ENCODE data around the gene CTNND1. TPM values are rescaled to one million over a fixed set of nuclear protein-coding genes. Genes with fewer than 3 reads are reported as not detected.

The CTNND1 gene
- total and polyA plus RNA-seq, 2 donors from 2014 or later, result 52.7 to 272 TPM

GRCh38 chr11:57745206-57745605 is 16.4 kb upstream of the CTNND1 start:
- DNase-seq, result no peak
- Histone ChIP-seq H3K4me3 (ENCODE audit: low read length in 3 of 3) (no peak overlapping the region), H3K9me3 (ENCODE audit: control insufficient read depth in 2 of 3, insufficient read depth in 1 of 3, low read length in 3 of 3) (no peaks in the 10 kb centered on the region), H3K4me1 (ENCODE audit: control insufficient read depth in 2 of 3, insufficient read depth in 2 of 3, low read depth in 1 of 3, low read length in 3 of 3) (peaks cover 2 to 14% (median 13%) of the 10 kb centered on the region in 3 donors), H3K9ac (ENCODE audit: low read length in 3 of 3) (no peak overlapping the region), H3K27me3 (ENCODE audit: control insufficient read depth, insufficient read depth, low read length) (no peaks in the 10 kb centered on the region), H3K27ac (ENCODE audit: low read depth in 2 of 2, low read length in 2 of 2) (no peak overlapping the region), H3K36me3 (ENCODE audit: control insufficient read depth in 2 of 3, insufficient read depth in 3 of 3, low read length in 3 of 3) (peaks cover 4 to 20% (median 13%) of the 10 kb centered on the region in 3 donors)
- no peak for TF ChIP-seq CTCF (IDR thresholded peaks at IDR 0.05; ENCODE audit: borderline replicate concordance, extremely low read depth, insufficient read depth)
- FAIRE-seq, result no peak
- intact Hi-C loops (cut with DNase I), result no loop called here

DNA sequence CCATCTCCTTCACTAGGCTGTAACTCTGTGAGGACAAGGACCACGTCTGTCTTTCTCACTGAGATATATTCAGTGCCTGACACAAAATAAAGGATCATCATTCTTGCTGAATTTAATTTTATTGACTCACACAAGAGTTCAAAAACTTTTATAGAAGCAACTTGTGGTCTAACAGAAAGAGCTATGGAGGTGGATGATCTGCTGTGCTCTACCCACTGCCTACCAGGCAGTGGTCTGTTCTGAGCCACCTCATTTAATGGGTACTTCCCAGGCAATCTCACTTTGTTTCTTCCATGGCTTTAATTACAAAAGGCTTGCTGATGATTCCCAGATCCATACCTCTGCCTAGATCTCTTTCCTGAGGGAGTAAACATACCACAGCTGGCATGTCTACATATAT is 14.7 kb upstream of the CTNND1 start:
- Histone ChIP-seq H3K4me1 (ENCODE audit: control insufficient read depth in 2 of 3, insufficient read depth in 2 of 3, low read depth in 1 of 3, low read length in 3 of 3) (peaks cover 2 to 14% (median 13%) of the 10 kb centered on the region in 3 donors), H3K9me3 (ENCODE audit: control insufficient read depth in 2 of 3, insufficient read depth in 1 of 3, low read length in 3 of 3) (no peaks in the 10 kb centered on the region), H3K36me3 (ENCODE audit: control insufficient read depth in 2 of 3, insufficient read depth in 3 of 3, low read length in 3 of 3) (peaks cover 4 to 20% (median 13%) of the 10 kb centered on the region in 3 donors), H3K27ac (ENCODE audit: low read depth in 2 of 2, low read length in 2 of 2) (no peak overlapping the region), H3K27me3 (ENCODE audit: control insufficient read depth, insufficient read depth, low read length) (no peaks in the 10 kb centered on the region), H3K9ac (ENCODE audit: low read length in 3 of 3) (no peak overlapping the region), H3K4me3 (ENCODE audit: low read length in 3 of 3) (no peak overlapping the region)
- no peak for DNase-seq
- no peak for FAIRE-seq
- intact Hi-C loops (cut with DNase I), result no loop called here
- TF ChIP-seq CTCF (IDR thresholded peaks at IDR 0.05; ENCODE audit: borderline replicate concordance, extremely low read depth, insufficient read depth), result no peak

DNA sequence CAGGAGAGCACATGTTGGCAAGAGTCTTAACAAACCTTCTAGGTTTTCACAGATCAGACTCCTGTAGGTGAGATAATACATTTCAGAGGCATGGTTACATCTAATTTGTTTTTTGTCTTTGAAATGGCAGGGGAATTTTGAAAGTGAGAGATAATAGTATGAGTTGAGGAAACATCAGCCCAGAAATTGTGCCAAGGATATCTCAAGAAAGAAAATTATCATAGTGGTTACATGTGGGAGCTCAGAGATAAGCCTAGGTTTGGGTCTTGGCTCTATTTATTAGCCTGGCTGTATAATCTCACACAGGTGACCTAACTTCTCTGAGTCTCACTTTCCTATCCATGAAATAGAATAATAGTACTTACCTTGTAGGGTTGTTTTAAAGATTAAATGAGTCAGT is 10.4 kb upstream of the CTNND1 start:
- no peak overlapping the region for H3K9ac ChIP-seq (ENCODE audit: low read length in 3 of 3)
- H3K9me3 ChIP-seq (ENCODE audit: control insufficient read depth in 2 of 3, insufficient read depth in 1 of 3, low read length in 3 of 3), result no peaks in the 10 kb centered on the region
- no peaks in the 10 kb centered on the region for H3K36me3 ChIP-seq (ENCODE audit: control insufficient read depth in 2 of 3, insufficient read depth in 3 of 3, low read length in 3 of 3)
- no peaks in the 10 kb centered on the region for H3K27me3 ChIP-seq (ENCODE audit: control insufficient read depth, insufficient read depth, low read length)
- DNase-seq, result no peak
- intact Hi-C loops (cut with DNase I), result no loop called here
- FAIRE-seq, result no peak
- no peak overlapping the region for H3K4me3 ChIP-seq (ENCODE audit: low read length in 3 of 3)
- H3K4me1 ChIP-seq (ENCODE audit: control insufficient read depth in 2 of 3, insufficient read depth in 2 of 3, low read depth in 1 of 3, low read length in 3 of 3), result peaks cover 0 to 3% (median 0%) of the 10 kb centered on the region in 3 donors
- no peak overlapping the region for H3K27ac ChIP-seq (ENCODE audit: low read depth in 2 of 2, low read length in 2 of 2)
- no peak for TF ChIP-seq CTCF (IDR thresholded peaks at IDR 0.05; ENCODE audit: borderline replicate concordance, extremely low read depth, insufficient read depth)

DNA sequence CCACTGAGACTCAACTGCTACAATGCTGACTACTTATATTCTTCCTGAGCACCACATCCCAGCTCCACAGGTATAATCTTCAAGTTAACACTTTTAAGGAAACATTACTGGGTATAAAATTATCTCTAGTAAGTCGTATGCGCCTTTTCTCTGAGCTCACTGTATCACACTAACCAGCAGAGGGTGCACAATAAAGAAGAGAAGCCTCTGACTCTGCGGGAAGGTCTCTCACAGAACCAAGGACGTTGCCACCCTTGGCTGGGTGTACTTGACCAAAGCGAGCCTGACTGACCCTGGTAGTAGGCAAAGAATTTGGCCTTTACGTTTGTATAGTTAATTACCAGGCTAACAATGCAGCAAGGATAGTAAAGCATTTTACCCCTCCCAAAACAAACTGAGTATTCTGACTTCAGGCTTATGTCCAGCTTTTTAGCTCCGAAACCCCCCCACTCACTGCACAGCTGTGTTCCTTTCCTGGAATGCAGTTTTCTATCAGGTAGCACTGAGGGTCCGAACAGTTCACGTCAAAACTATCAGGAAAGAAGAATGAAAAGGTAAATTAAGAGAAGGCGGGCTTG is 9.8 kb upstream of the CTNND1 start, which contains the start of gene BTBD18:
Gene BTBD18 (minus strand): TSS at position 144 of the 578 bp plus-strand sequence. CDS start 631 bp downstream, outside the sequence.
- H3K27ac ChIP-seq (ENCODE audit: low read depth in 2 of 2, low read length in 2 of 2), result no peak within 1 kb of the TSS
- intact Hi-C loops (cut with DNase I), result no loop called here
- H3K4me1 ChIP-seq (ENCODE audit: control insufficient read depth in 2 of 3, insufficient read depth in 2 of 3, low read depth in 1 of 3, low read length in 3 of 3), result peaks cover 0 to under 1% (median 0%) of the 10 kb centered on the region in 3 donors

More for the DNA sequence above, 9.8 kb upstream of the CTNND1 start, which contains the start of gene BTBD18:
- FAIRE-seq, result no peak
- no peaks in the 10 kb centered on the region for H3K9me3 ChIP-seq (ENCODE audit: control insufficient read depth in 2 of 3, insufficient read depth in 1 of 3, low read length in 3 of 3)
- H3K4me3 ChIP-seq (ENCODE audit: low read length in 3 of 3), result no peak within 1 kb of the TSS
- TF ChIP-seq CTCF (IDR thresholded peaks at IDR 0.05; ENCODE audit: borderline replicate concordance, extremely low read depth, insufficient read depth), result peak; percentile 70
- no peaks in the 10 kb centered on the region for H3K27me3 ChIP-seq (ENCODE audit: control insufficient read depth, insufficient read depth, low read length)
- DNase-seq, result peak in 2 of 5 donors; percentile 41 to 71
- no peak within 1 kb of the TSS for H3K9ac ChIP-seq (ENCODE audit: low read length in 3 of 3)
- no peaks in the 10 kb centered on the region for H3K36me3 ChIP-seq (ENCODE audit: control insufficient read depth in 2 of 3, insufficient read depth in 3 of 3, low read length in 3 of 3)
